ENCODE results near the gene NPL.

NPL gene

GRCh38 chr1:182816863-182817262 is 27.3 kb downstream of the NPL start:
- no peak for DNase-seq (ENCODE audit: low read depth in 1 of 2, low spot score in 1 of 2)
- H3K27me3 ChIP-seq (ENCODE audit: insufficient read depth, poor library complexity, severe bottlenecking): no peaks in the 10 kb centered on the region
- H3K27ac ChIP-seq (replicated peaks): no peak overlapping the region
- H3K4me3 ChIP-seq (replicated peaks; ENCODE audit: insufficient read depth, low read length): no peak overlapping the region
- TF ChIP-seq REST (IDR thresholded peaks at IDR 0.05; ENCODE audit: insufficient replicate concordance, low read depth) (no peak), SPI1 (IDR thresholded peaks at IDR 0.05; ENCODE audit: borderline replicate concordance, low read depth) (no peak), CTCF (IDR thresholded peaks at IDR 0.05; ENCODE audit: insufficient read depth, low read length) (no peak), POLR2AphosphoS5 (IDR thresholded peaks at IDR 0.05; ENCODE audit: low read depth) (no peak), GABPA (IDR thresholded peaks at IDR 0.05; ENCODE audit: low read depth) (no peak)

- Histone ChIP-seq H3K27ac (replicated peaks) (no peak overlapping the region), H3K4me3 (replicated peaks; ENCODE audit: insufficient read depth, low read length) (no peak overlapping the region), H3K27me3 (ENCODE audit: insufficient read depth, poor library complexity, severe bottlenecking) (no peaks in the 10 kb centered on the region)
- DNase-seq (ENCODE audit: low read depth in 1 of 2, low spot score in 1 of 2): no peak
- no peak for TF ChIP-seq POLR2AphosphoS5 (IDR thresholded peaks at IDR 0.05; ENCODE audit: low read depth)
- TF ChIP-seq CTCF (IDR thresholded peaks at IDR 0.05; ENCODE audit: insufficient read depth, low read length): no peak
- TF ChIP-seq SPI1 (IDR thresholded peaks at IDR 0.05; ENCODE audit: borderline replicate concordance, low read depth): no peak
- no peak for TF ChIP-seq GABPA (IDR thresholded peaks at IDR 0.05; ENCODE audit: low read depth)
- no peak for TF ChIP-seq REST (IDR thresholded peaks at IDR 0.05; ENCODE audit: insufficient replicate concordance, low read depth)
Observed at GRCh38 chr1:182817802-182818201, 28.2 kb downstream of the NPL start.

- peak overlapping the region; percentile 17; the same call in 1 of the 2 replicates for H3K27ac ChIP-seq (replicated peaks)
- DNase-seq (ENCODE audit: low read depth in 1 of 2, low spot score in 1 of 2): peak in 1 of 2 experiments; percentile 60
- TF ChIP-seq CTCF (IDR thresholded peaks at IDR 0.05; ENCODE audit: insufficient read depth, low read length) (no peak), POLR2AphosphoS5 (IDR thresholded peaks at IDR 0.05; ENCODE audit: low read depth) (no peak), GABPA (IDR thresholded peaks at IDR 0.05; ENCODE audit: low read depth) (no peak), SPI1 (IDR thresholded peaks at IDR 0.05; ENCODE audit: borderline replicate concordance, low read depth) (peak; percentile 22; the same call in 1 of the 2 replicates)
- H3K27me3 ChIP-seq (ENCODE audit: insufficient read depth, poor library complexity, severe bottlenecking): no peaks in the 10 kb centered on the region
- H3K4me3 ChIP-seq (replicated peaks; ENCODE audit: insufficient read depth, low read length): no peak overlapping the region
Observed at GRCh38 chr1:182823220-182823619, 33.6 kb downstream of the NPL start.

- TF ChIP-seq GABPA (IDR thresholded peaks at IDR 0.05; ENCODE audit: low read depth): no peak
- TF ChIP-seq REST (IDR thresholded peaks at IDR 0.05; ENCODE audit: insufficient replicate concordance, low read depth): no peak
- no peak for TF ChIP-seq POLR2AphosphoS5 (IDR thresholded peaks at IDR 0.05; ENCODE audit: low read depth)
- no peak for TF ChIP-seq SPI1 (IDR thresholded peaks at IDR 0.05; ENCODE audit: borderline replicate concordance, low read depth)
- no peaks in the 10 kb centered on the region for H3K27me3 ChIP-seq (ENCODE audit: insufficient read depth, poor library complexity, severe bottlenecking)
- no peak overlapping the region for H3K27ac ChIP-seq (replicated peaks)
- no peak overlapping the region for H3K4me3 ChIP-seq (replicated peaks; ENCODE audit: insufficient read depth, low read length)
- DNase-seq (ENCODE audit: low read depth in 1 of 2, low spot score in 1 of 2): no peak
Observed at GRCh38 chr1:182826892-182827291, 37.3 kb downstream of the NPL start.

All from HL-60 (cell line).